WI38 (cell line): ENCODE results near the gene GPC5.

Experiments
- H3K4me3 ChIP-seq: 2 replicates; pipeline ENCODE4 v1.5.1; 2011; ENCODE audit warnings: low read depth, mild to moderate bottlenecking, control low read depth, low read length
- TF ChIP-seq, protein P1 (sequence below): IDR thresholded peaks from 2 replicates; pipeline ENCODE4 v1.5.1; 2012; ENCODE audit warnings: low read depth, mild to moderate bottlenecking, control low read depth, low read length

The GPC5 gene

GRCh38 chr13:91537376-91537775, 139.0 kb downstream of the GPC5 start:
- TF ChIP-seq, protein P1, sequence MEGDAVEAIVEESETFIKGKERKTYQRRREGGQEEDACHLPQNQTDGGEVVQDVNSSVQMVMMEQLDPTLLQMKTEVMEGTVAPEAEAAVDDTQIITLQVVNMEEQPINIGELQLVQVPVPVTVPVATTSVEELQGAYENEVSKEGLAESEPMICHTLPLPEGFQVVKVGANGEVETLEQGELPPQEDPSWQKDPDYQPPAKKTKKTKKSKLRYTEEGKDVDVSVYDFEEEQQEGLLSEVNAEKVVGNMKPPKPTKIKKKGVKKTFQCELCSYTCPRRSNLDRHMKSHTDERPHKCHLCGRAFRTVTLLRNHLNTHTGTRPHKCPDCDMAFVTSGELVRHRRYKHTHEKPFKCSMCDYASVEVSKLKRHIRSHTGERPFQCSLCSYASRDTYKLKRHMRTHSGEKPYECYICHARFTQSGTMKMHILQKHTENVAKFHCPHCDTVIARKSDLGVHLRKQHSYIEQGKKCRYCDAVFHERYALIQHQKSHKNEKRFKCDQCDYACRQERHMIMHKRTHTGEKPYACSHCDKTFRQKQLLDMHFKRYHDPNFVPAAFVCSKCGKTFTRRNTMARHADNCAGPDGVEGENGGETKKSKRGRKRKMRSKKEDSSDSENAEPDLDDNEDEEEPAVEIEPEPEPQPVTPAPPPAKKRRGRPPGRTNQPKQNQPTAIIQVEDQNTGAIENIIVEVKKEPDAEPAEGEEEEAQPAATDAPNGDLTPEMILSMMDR, result no peak
- H3K4me3 ChIP-seq, result no peak overlapping the region

DNA sequence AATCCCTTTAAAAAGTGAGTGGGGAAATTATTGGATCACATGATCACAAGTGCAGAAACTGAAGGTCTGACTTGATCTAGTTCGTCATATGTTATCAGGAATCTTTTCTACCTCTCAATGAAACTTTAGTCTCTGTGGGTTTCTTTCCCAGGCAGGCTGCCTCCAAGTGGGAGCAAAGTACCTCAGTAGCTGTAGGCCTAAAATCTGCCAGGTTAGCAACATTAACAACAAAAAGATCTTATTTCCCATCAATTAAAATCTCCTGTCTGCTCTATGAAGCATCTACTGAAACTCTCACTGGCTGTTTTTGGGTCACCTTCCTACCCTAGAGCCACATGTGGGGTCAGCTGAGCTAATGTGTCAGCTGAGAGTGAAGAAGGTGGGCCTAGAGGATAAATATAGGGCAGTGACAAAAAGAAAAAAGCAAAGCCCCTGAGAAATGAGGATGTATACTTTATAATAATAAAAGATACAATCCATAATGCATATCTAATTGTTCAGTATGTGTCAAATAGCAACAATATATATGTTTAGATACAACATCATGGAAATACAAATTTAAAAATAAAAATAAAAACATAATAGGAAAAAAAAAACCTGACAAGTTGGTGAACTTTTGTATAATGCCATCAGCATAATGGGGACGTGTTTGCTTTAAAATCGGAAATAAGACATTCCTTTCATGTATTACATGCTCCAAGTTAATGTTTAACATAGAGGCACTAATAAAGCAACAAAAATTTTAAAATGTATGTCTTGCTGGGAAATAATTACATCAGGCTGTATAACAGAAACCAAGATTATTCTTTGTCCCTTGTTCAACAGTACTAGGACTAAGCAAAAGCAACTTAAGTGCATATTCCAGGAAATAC, 141.1 kb downstream of the GPC5 start:
- no peak overlapping the region for H3K4me3 ChIP-seq
- TF ChIP-seq, protein P1, result no peak

- TF ChIP-seq, protein P1, result no peak
- H3K4me3 ChIP-seq, result no peak overlapping the region
Observed at GRCh38 chr13:91540158-91540736, 141.8 kb downstream of the GPC5 start.

DNA sequence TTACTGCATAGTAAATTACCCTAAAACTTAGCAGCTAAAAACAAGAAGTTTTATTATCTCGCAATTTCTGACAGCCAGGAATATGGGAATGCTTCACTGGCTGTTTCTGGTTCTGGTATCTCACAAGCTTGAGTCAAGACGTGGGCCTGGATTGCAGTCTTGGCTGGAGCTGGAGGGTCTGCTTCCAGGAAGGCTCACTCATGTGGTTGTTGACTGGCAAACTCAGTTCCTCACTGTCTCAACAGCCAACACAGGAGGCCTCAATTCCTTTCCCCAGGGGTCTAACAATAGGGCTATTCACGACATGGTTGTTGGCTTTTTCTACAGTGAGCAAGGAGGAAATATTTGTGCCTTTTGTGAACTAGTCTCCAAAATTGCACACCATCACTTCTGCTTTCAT, 146.3 kb downstream of the GPC5 start:
- H3K4me3 ChIP-seq, result no peak overlapping the region
- TF ChIP-seq, protein P1, result no peak

DNA sequence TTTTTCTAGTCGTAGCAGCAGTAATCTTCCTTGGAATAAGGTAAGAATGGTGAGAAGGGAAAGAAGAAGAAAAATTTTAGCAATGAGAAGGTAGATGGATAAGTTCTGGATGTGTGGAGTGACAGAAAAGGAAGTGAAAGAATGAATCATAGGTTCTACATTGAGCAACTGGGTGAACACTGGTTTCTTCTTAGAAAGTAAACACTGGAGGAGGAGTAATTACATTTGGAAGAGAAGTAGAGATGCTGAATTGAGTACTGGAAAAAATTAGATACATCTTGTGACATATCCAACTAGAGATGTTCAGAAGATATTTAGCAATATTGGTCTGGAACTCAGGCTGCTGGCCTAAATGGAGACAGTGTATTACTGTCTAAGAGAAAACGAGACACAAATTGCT, 148.5 kb downstream of the GPC5 start:
- TF ChIP-seq, protein P1, result no peak
- H3K4me3 ChIP-seq, result no peak overlapping the region

DNA sequence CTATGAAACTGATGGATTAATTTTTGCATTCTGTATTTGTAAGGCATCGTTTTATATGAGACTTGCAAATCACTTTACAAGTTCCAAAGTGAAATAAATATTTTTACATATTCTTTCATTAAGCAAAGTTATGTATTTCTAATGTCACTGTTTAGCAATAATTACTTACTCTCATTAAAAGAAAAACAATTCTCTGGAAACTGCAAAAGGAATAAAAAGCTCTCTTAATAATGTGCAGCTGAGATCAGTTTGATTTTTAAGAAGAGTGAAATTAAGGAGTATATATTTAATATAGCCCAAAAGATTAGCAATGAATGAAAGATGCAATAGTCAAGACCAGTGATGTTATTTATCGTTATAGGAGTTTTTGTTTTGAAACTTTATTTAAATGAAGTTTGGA, 155.2 kb downstream of the GPC5 start:
- TF ChIP-seq, protein P1, result no peak
- no peak overlapping the region for H3K4me3 ChIP-seq

GRCh38 chr13:91554101-91554500, 155.7 kb downstream of the GPC5 start:
- H3K4me3 ChIP-seq, result no peak overlapping the region
- TF ChIP-seq, protein P1, result no peak
